ENCODE results near the gene ZNF236.
"Not testable (repeated sequence)": the region's sequence is repeated elsewhere in the genome, so short reads cannot be mapped to it uniquely, and the experiment has no call there.

Gene ZNF236

DNA sequence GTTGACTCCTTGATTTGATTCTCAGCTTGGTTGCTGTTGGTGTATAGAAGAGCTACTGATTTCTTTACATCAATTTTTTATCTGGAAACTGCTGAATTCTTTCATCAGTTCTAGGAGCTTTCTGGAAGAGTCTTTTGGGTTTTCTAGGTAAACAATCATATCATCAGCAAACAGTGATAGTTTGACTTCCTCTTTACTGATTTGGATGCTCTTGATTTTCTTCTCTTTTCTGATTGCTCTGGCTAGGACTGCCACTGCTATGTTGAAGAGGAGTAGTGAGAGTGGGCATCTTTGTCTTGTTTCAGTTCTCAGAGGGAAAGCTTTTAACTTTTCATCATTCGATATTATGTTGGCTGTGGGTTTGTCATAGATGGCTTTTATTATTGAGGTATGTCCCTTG is 140.5 kb downstream of the ZNF236 start:
- Mint-ChIP-seq H3K4me1 (peaks cover 23% of the 10 kb centered on the region), H3K9me3 (peaks cover 24% of the 10 kb centered on the region), H3K27me3 (ENCODE audit: low read depth) (no peaks in the 10 kb centered on the region), H3K4me3 (no peak overlapping the region), H3K27ac (no peak overlapping the region), H3K36me3 (ENCODE audit: low read depth) (peaks cover 7% of the 10 kb centered on the region)
- TF ChIP-seq, protein P1, sequence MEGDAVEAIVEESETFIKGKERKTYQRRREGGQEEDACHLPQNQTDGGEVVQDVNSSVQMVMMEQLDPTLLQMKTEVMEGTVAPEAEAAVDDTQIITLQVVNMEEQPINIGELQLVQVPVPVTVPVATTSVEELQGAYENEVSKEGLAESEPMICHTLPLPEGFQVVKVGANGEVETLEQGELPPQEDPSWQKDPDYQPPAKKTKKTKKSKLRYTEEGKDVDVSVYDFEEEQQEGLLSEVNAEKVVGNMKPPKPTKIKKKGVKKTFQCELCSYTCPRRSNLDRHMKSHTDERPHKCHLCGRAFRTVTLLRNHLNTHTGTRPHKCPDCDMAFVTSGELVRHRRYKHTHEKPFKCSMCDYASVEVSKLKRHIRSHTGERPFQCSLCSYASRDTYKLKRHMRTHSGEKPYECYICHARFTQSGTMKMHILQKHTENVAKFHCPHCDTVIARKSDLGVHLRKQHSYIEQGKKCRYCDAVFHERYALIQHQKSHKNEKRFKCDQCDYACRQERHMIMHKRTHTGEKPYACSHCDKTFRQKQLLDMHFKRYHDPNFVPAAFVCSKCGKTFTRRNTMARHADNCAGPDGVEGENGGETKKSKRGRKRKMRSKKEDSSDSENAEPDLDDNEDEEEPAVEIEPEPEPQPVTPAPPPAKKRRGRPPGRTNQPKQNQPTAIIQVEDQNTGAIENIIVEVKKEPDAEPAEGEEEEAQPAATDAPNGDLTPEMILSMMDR (IDR thresholded peaks at IDR 0.05; ENCODE audit: unreplicated experiment in 3 of 3): no peak

DNA sequence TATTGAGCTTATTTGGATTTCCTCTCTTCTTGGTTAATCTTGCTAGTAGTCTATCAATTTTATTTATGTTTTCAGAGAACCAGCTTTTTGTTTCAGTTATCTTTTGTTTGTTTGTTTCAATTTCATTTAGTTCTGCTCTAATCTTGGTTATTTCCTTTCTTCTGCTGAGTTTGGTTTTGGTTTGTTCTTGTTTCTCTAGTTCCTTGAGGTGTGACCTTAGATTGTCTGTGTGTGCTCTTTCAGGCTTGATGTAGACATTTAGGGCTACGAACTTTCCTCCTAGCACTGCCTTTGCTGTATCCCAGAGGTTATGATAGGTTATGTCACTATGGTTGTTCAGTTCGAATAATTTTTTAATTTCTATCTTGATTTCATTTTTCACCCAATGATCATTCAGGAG is 141.6 kb downstream of the ZNF236 start:
- Mint-ChIP-seq H3K27ac (no peak overlapping the region), H3K27me3 (ENCODE audit: low read depth) (no peaks in the 10 kb centered on the region), H3K4me3 (no peak overlapping the region), H3K9me3 (peaks cover 24% of the 10 kb centered on the region), H3K36me3 (ENCODE audit: low read depth) (peaks cover 6% of the 10 kb centered on the region), H3K4me1 (peaks cover 14% of the 10 kb centered on the region)
- TF ChIP-seq, protein P1 (IDR thresholded peaks at IDR 0.05; ENCODE audit: unreplicated experiment in 3 of 3): no peak

DNA sequence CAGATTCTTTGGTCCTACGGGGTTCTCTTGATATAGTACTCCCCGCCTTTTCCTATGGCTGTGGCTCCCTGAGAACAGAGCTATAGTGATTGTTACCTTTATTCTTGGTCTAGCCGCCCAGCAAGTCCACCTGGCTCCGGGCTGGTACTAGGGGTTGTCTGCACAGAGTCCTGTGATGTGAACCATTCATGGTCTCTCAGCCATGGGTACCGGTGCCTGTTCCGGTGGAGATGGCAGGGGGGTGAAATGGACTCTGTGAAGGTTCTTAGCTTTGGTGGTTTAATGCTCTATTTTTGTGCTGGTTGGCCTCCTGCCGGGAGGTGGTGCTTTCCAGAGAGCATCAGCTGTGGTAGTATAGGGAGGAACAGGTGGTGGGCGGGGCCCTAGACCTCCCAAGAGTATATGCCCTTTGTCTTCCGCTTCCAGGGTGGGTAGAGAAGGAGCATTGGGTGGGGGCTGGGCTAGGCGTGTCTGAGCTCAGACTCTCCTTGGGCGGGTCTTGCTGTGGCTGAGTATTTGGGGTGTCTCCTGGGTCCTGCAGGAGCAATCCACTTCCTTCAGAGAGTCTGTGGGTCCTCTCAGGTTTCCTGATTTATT is 143.3 kb downstream of the ZNF236 start:
- H3K27me3 Mint-ChIP-seq (ENCODE audit: low read depth); H3K4me1 Mint-ChIP-seq; H3K4me3 Mint-ChIP-seq; H3K36me3 Mint-ChIP-seq (ENCODE audit: low read depth); H3K27ac Mint-ChIP-seq: not testable (repeated sequence)
- H3K9me3 Mint-ChIP-seq: peaks cover 24% of the 10 kb centered on the region

DNA sequence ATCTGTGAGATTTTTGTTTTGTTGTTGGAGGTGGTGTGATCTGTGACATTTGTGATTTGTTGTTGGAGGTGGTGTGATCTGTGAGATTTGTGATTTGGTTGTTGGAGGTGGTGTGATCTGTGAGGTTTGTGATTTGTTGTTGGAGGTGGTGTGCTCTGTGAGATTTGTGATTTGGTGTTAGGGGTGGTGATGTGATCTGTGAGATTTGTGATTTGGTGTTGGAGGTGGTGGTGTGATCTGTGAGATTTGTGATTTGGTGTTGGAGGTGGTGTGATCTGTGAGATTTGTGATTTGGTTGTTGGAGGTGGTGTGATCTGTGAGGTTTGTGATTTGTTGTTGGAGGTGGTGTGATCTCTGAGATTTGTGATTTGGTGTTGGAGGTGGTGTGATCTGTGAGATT is 144.9 kb downstream of the ZNF236 start:
- Mint-ChIP-seq H3K4me1 (peaks cover 13% of the 10 kb centered on the region), H3K9me3 (peaks cover 15% of the 10 kb centered on the region)
- not testable (repeated sequence) for H3K36me3 Mint-ChIP-seq (ENCODE audit: low read depth); H3K27ac Mint-ChIP-seq; H3K27me3 Mint-ChIP-seq (ENCODE audit: low read depth); H3K4me3 Mint-ChIP-seq

DNA sequence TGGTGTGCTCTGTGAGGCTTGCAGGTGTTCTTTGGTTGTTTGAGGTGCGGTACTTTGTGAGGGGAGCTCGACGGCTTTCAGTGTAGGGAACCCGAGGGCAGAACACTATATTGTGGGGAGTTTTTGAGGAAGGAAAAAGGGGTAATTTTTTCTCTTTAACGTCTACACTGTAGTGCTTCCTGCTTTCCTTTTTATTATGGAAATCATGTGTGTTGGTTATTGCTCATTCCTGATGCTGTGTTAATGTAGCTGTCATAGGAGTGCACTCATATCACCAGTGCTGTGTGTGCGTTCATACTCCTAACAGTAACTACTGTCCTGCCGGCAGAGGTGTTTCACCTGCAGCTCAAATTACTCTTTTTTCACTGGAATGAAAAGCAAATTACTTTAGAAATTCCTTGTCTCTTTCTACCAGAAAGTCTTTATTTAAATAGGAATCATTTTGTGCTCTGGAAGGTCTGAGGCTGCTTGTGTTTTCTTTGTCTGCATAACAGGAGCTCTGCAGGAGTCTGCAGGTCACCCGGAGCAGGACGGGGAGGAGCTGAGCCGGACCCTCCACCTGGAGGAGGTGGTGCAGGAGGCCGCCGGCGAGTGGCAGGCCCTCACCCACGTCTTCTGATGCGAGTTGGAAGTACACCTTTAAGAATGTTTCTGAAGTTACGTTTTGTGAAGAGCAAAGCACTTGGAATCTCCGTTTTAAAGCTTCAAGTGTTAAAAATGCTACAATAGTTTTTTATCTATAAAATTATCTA is 145.5 kb downstream of the ZNF236 start:
- peaks cover 5% of the 10 kb centered on the region for H3K36me3 Mint-ChIP-seq (ENCODE audit: low read depth)
- H3K4me3 Mint-ChIP-seq: no peak overlapping the region
- no peak overlapping the region for H3K27ac Mint-ChIP-seq
- H3K27me3 Mint-ChIP-seq (ENCODE audit: low read depth): no peaks in the 10 kb centered on the region
- TF ChIP-seq, protein P1 (IDR thresholded peaks at IDR 0.05; ENCODE audit: unreplicated experiment in 3 of 3): no peak
- peaks cover 13% of the 10 kb centered on the region for H3K9me3 Mint-ChIP-seq
- H3K4me1 Mint-ChIP-seq: peaks cover 18% of the 10 kb centered on the region

DNA sequence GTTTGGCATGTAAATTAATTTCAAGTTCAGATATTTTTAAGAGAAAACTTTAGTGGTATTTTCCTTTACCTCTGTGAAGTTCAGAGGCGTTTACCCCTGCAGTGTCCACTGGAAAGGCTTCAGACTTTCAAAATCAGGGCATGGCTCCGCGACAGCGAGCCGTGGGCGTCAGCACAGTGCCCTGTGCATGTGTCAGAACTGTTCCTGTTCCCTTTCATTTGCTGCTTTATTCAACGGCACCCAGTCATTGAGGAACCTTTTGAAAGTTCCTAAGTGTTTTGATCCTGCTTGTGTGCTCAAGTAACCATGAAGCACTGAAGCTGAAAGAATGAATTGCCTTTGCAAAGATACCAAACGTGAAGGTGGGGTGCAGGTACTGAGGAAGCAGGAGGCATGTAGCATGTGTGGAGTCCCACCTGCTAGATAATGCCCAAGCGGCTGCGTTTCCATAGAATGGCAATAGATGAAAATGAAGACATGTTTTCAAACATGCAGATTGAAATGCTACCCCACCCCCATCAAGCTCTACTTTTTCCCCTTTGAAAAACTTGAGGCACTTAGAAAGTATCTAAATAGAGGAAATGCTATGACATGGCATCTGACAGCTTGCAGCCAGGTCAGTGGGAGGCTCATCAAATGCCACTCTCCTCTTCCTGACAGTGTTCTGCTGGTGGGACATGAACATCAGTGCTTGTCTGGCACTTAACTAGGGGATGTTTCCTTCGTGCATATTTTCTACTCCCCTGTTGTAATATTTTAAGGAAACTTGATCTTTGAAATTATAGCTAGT is 148.6 kb downstream of the ZNF236 start:
- H3K4me3 Mint-ChIP-seq: no peak overlapping the region
- no peaks in the 10 kb centered on the region for H3K9me3 Mint-ChIP-seq
- no peaks in the 10 kb centered on the region for H3K27me3 Mint-ChIP-seq (ENCODE audit: low read depth)
- H3K27ac Mint-ChIP-seq: no peak overlapping the region
- TF ChIP-seq, protein P1 (IDR thresholded peaks at IDR 0.05; ENCODE audit: unreplicated experiment in 3 of 3): no peak
- peaks cover 5% of the 10 kb centered on the region for H3K36me3 Mint-ChIP-seq (ENCODE audit: low read depth)
- peaks cover 45% of the 10 kb centered on the region for H3K4me1 Mint-ChIP-seq

Measured in nephron (organoid).